ENCODE results near the gene RFX8.

GRCh38 chr2:101473911-101474701 is 806 bp downstream of the RFX8 start:
- TF ChIP-seq EZH2phosphoT487 (IDR thresholded peaks at IDR 0.05; ENCODE audit: low read depth) (no peak), CTCF (IDR thresholded peaks at IDR 0.05; ENCODE audit: low read depth, low read length) (no peak)
